ENCODE data around the gene TBC1D22A.

TBC1D22A gene

GRCh38 chr22:47075568-47075967 is 313.1 kb downstream of the TBC1D22A start:
- DNase-seq (ENCODE audit: low read depth, low spot score), result no peak

GRCh38 chr22:47076758-47077157 is 314.3 kb downstream of the TBC1D22A start:
- no peak for DNase-seq (ENCODE audit: low read depth, low spot score)

GRCh38 chr22:47080100-47080499 is 317.6 kb downstream of the TBC1D22A start:
- DNase-seq (ENCODE audit: low read depth, low spot score), result no peak

GRCh38 chr22:47082505-47082904 is 320.1 kb downstream of the TBC1D22A start:
- no peak for DNase-seq (ENCODE audit: low read depth, low spot score)

- DNase-seq (ENCODE audit: low read depth, low spot score), result no peak
These were observed 321.0 kb downstream of the TBC1D22A start for GRCh38 chr22:47083379-47083986.

GRCh38 chr22:47084226-47084625 is 321.8 kb downstream of the TBC1D22A start:
- no peak for DNase-seq (ENCODE audit: low read depth, low spot score)

- no peak for DNase-seq (ENCODE audit: low read depth, low spot score)
These were observed 324.3 kb downstream of the TBC1D22A start for GRCh38 chr22:47086596-47087248.

- no peak for DNase-seq (ENCODE audit: low read depth, low spot score)
These were observed 326.2 kb downstream of the TBC1D22A start for GRCh38 chr22:47088480-47089158.

GRCh38 chr22:47089374-47089773 is 326.9 kb downstream of the TBC1D22A start:
- no peak for DNase-seq (ENCODE audit: low read depth, low spot score)

- DNase-seq (ENCODE audit: low read depth, low spot score), result no peak
These were observed 327.5 kb downstream of the TBC1D22A start for GRCh38 chr22:47089796-47090460.

GRCh38 chr22:47090591-47091245 is 328.3 kb downstream of the TBC1D22A start:
- no peak for DNase-seq (ENCODE audit: low read depth, low spot score)

GRCh38 chr22:47091246-47091651 is 328.8 kb downstream of the TBC1D22A start:
- no peak for DNase-seq (ENCODE audit: low read depth, low spot score)

GRCh38 chr22:47091921-47092700 is 329.7 kb downstream of the TBC1D22A start:
- DNase-seq (ENCODE audit: low read depth, low spot score), result no peak

GRCh38 chr22:47092896-47093311 is 330.5 kb downstream of the TBC1D22A start:
- peak; percentile 85 for DNase-seq (ENCODE audit: low read depth, low spot score)

- no peak for DNase-seq (ENCODE audit: low read depth, low spot score)
These were observed 331.3 kb downstream of the TBC1D22A start for GRCh38 chr22:47093720-47094119.

GRCh38 chr22:47094861-47095330 is 332.4 kb downstream of the TBC1D22A start:
- peak; percentile 34 for DNase-seq (ENCODE audit: low read depth, low spot score)

GRCh38 chr22:47095395-47096122 is 333.1 kb downstream of the TBC1D22A start:
- no peak for DNase-seq (ENCODE audit: low read depth, low spot score)

- no peak for DNase-seq (ENCODE audit: low read depth, low spot score)
These were observed 335.7 kb downstream of the TBC1D22A start for GRCh38 chr22:47098121-47098520.

- no peak for DNase-seq (ENCODE audit: low read depth, low spot score)
These were observed 336.1 kb downstream of the TBC1D22A start for GRCh38 chr22:47098554-47098953.

- no peak for DNase-seq (ENCODE audit: low read depth, low spot score)
These were observed 337.6 kb downstream of the TBC1D22A start for GRCh38 chr22:47100019-47100418.

Data from astrocyte of the hippocampus (primary cell).